ENCODE measurements around the gene ARIH2.

GRCh38 chr3:49016414-49017228, 98.0 kb downstream of the ARIH2 start:
- TF ChIP-seq CTCF (IDR thresholded peaks at IDR 0.05) (no peak), POLR2A (IDR thresholded peaks at IDR 0.05) (no peak), POLR2AphosphoS5 (IDR thresholded peaks at IDR 0.05) (no peak)

Measured in stomach (tissue), 4 donors.